ENCODE measurements around the gene DSCAM.

The DSCAM gene

GRCh38 chr21:40719615-40720014 lies 127.3 kb downstream of the DSCAM start:
- H3K4me1 ChIP-seq (ENCODE audit: control insufficient read depth, insufficient read depth, low read length) = no peaks in the 10 kb centered on the region
- no peak overlapping the region for H3K27ac ChIP-seq (ENCODE audit: low read length)
- H3K9me3 ChIP-seq (ENCODE audit: control insufficient read depth in 2 of 2, low read length in 2 of 2) = peaks cover 0 to 2% of the 10 kb centered on the region in 2 donors
- no peak overlapping the region for H3K9ac ChIP-seq (ENCODE audit: low read length in 2 of 2)
- H3K36me3 ChIP-seq (ENCODE audit: control insufficient read depth in 2 of 2, insufficient read depth in 2 of 2, low read length in 2 of 2) = no peaks in the 10 kb centered on the region
- H3K4me3 ChIP-seq (ENCODE audit: low read length in 2 of 2) = no peak overlapping the region
- no peaks in the 10 kb centered on the region for H3K27me3 ChIP-seq (ENCODE audit: control insufficient read depth in 1 of 2, insufficient read depth in 2 of 2, low read length in 2 of 2)

- Histone ChIP-seq H3K9me3 (ENCODE audit: control insufficient read depth in 2 of 2, low read length in 2 of 2) (peaks cover 0 to 2% of the 10 kb centered on the region in 2 donors), H3K4me3 (ENCODE audit: low read length in 2 of 2) (no peak overlapping the region), H3K9ac (ENCODE audit: low read length in 2 of 2) (no peak overlapping the region), H3K36me3 (ENCODE audit: control insufficient read depth in 2 of 2, insufficient read depth in 2 of 2, low read length in 2 of 2) (no peaks in the 10 kb centered on the region), H3K4me1 (ENCODE audit: control insufficient read depth, insufficient read depth, low read length) (no peaks in the 10 kb centered on the region), H3K27ac (ENCODE audit: low read length) (no peak overlapping the region), H3K27me3 (ENCODE audit: control insufficient read depth in 1 of 2, insufficient read depth in 2 of 2, low read length in 2 of 2) (no peaks in the 10 kb centered on the region)
Measured at GRCh38 chr21:40717028-40717427, 129.9 kb downstream of the DSCAM start.

GRCh38 chr21:40714536-40714935 lies 132.4 kb downstream of the DSCAM start:
- Histone ChIP-seq H3K27ac (ENCODE audit: low read length) (no peak overlapping the region), H3K36me3 (ENCODE audit: control insufficient read depth in 2 of 2, insufficient read depth in 2 of 2, low read length in 2 of 2) (no peaks in the 10 kb centered on the region), H3K9ac (ENCODE audit: low read length in 2 of 2) (no peak overlapping the region), H3K9me3 (ENCODE audit: control insufficient read depth in 2 of 2, low read length in 2 of 2) (peaks cover 0 to 2% of the 10 kb centered on the region in 2 donors), H3K4me3 (ENCODE audit: low read length in 2 of 2) (no peak overlapping the region), H3K4me1 (ENCODE audit: control insufficient read depth, insufficient read depth, low read length) (no peaks in the 10 kb centered on the region), H3K27me3 (ENCODE audit: control insufficient read depth in 1 of 2, insufficient read depth in 2 of 2, low read length in 2 of 2) (no peaks in the 10 kb centered on the region)

- Histone ChIP-seq H3K9ac (ENCODE audit: low read length in 2 of 2) (no peak overlapping the region), H3K36me3 (ENCODE audit: control insufficient read depth in 2 of 2, insufficient read depth in 2 of 2, low read length in 2 of 2) (no peaks in the 10 kb centered on the region), H3K27ac (ENCODE audit: low read length) (no peak overlapping the region), H3K9me3 (ENCODE audit: control insufficient read depth in 2 of 2, low read length in 2 of 2) (no peaks in the 10 kb centered on the region), H3K27me3 (ENCODE audit: control insufficient read depth in 1 of 2, insufficient read depth in 2 of 2, low read length in 2 of 2) (no peaks in the 10 kb centered on the region), H3K4me1 (ENCODE audit: control insufficient read depth, insufficient read depth, low read length) (no peaks in the 10 kb centered on the region), H3K4me3 (ENCODE audit: low read length in 2 of 2) (no peak overlapping the region)
Measured at GRCh38 chr21:40707656-40708244, 139.2 kb downstream of the DSCAM start.

- Histone ChIP-seq H3K27ac (ENCODE audit: low read length) (no peak overlapping the region), H3K36me3 (ENCODE audit: control insufficient read depth in 2 of 2, insufficient read depth in 2 of 2, low read length in 2 of 2) (no peaks in the 10 kb centered on the region), H3K9ac (ENCODE audit: low read length in 2 of 2) (no peak overlapping the region)
Measured at GRCh38 chr21:40706806-40707655, 139.9 kb downstream of the DSCAM start.

GRCh38 chr21:40706176-40706575 lies 140.8 kb downstream of the DSCAM start:
- no peak overlapping the region for H3K27ac ChIP-seq (ENCODE audit: low read length)
- H3K4me1 ChIP-seq (ENCODE audit: control insufficient read depth, insufficient read depth, low read length) = no peaks in the 10 kb centered on the region
- no peaks in the 10 kb centered on the region for H3K9me3 ChIP-seq (ENCODE audit: control insufficient read depth in 2 of 2, low read length in 2 of 2)
- H3K9ac ChIP-seq (ENCODE audit: low read length in 2 of 2) = no peak overlapping the region
- H3K27me3 ChIP-seq (ENCODE audit: control insufficient read depth in 1 of 2, insufficient read depth in 2 of 2, low read length in 2 of 2) = no peaks in the 10 kb centered on the region
- H3K4me3 ChIP-seq (ENCODE audit: low read length in 2 of 2) = no peak overlapping the region
- H3K36me3 ChIP-seq (ENCODE audit: control insufficient read depth in 2 of 2, insufficient read depth in 2 of 2, low read length in 2 of 2) = no peaks in the 10 kb centered on the region

More at GRCh38 chr21:40706806-40707655, 139.9 kb downstream of the DSCAM start:
- no peak overlapping the region for H3K4me3 ChIP-seq (ENCODE audit: low read length in 2 of 2)
- H3K9me3 ChIP-seq (ENCODE audit: control insufficient read depth in 2 of 2, low read length in 2 of 2) = no peaks in the 10 kb centered on the region
- H3K27me3 ChIP-seq (ENCODE audit: control insufficient read depth in 1 of 2, insufficient read depth in 2 of 2, low read length in 2 of 2) = no peaks in the 10 kb centered on the region
- H3K4me1 ChIP-seq (ENCODE audit: control insufficient read depth, insufficient read depth, low read length) = no peaks in the 10 kb centered on the region

- Histone ChIP-seq H3K9ac (ENCODE audit: low read length in 2 of 2) (no peak overlapping the region), H3K9me3 (ENCODE audit: control insufficient read depth in 2 of 2, low read length in 2 of 2) (peaks cover 0 to 4% of the 10 kb centered on the region in 2 donors), H3K4me1 (ENCODE audit: control insufficient read depth, insufficient read depth, low read length) (no peaks in the 10 kb centered on the region)
Measured at GRCh38 chr21:40704141-40704540, 142.8 kb downstream of the DSCAM start.

GRCh38 chr21:40699366-40699765 lies 147.6 kb downstream of the DSCAM start:
- no peak overlapping the region for H3K27ac ChIP-seq (ENCODE audit: low read length)
- H3K4me3 ChIP-seq (ENCODE audit: low read length in 2 of 2) = no peak overlapping the region
- no peaks in the 10 kb centered on the region for H3K4me1 ChIP-seq (ENCODE audit: control insufficient read depth, insufficient read depth, low read length)
- no peaks in the 10 kb centered on the region for H3K36me3 ChIP-seq (ENCODE audit: control insufficient read depth in 2 of 2, insufficient read depth in 2 of 2, low read length in 2 of 2)
- no peak overlapping the region for H3K9ac ChIP-seq (ENCODE audit: low read length in 2 of 2)
- peaks cover 2 to 4% of the 10 kb centered on the region in 2 donors for H3K9me3 ChIP-seq (ENCODE audit: control insufficient read depth in 2 of 2, low read length in 2 of 2)
- no peaks in the 10 kb centered on the region for H3K27me3 ChIP-seq (ENCODE audit: control insufficient read depth in 1 of 2, insufficient read depth in 2 of 2, low read length in 2 of 2)

More at GRCh38 chr21:40704141-40704540, 142.8 kb downstream of the DSCAM start:
- H3K27ac ChIP-seq (ENCODE audit: low read length) = no peak overlapping the region
- no peak overlapping the region for H3K4me3 ChIP-seq (ENCODE audit: low read length in 2 of 2)
- no peaks in the 10 kb centered on the region for H3K36me3 ChIP-seq (ENCODE audit: control insufficient read depth in 2 of 2, insufficient read depth in 2 of 2, low read length in 2 of 2)
- no peaks in the 10 kb centered on the region for H3K27me3 ChIP-seq (ENCODE audit: control insufficient read depth in 1 of 2, insufficient read depth in 2 of 2, low read length in 2 of 2)

- Histone ChIP-seq H3K36me3 (ENCODE audit: control insufficient read depth in 2 of 2, insufficient read depth in 2 of 2, low read length in 2 of 2) (no peaks in the 10 kb centered on the region), H3K9ac (ENCODE audit: low read length in 2 of 2) (no peak overlapping the region), H3K27me3 (ENCODE audit: control insufficient read depth in 1 of 2, insufficient read depth in 2 of 2, low read length in 2 of 2) (no peaks in the 10 kb centered on the region), H3K27ac (ENCODE audit: low read length) (no peak overlapping the region), H3K9me3 (ENCODE audit: control insufficient read depth in 2 of 2, low read length in 2 of 2) (peaks cover 2 to 4% of the 10 kb centered on the region in 2 donors), H3K4me3 (ENCODE audit: low read length in 2 of 2) (no peak overlapping the region), H3K4me1 (ENCODE audit: control insufficient read depth, insufficient read depth, low read length) (no peaks in the 10 kb centered on the region)
Measured at GRCh38 chr21:40696246-40696645, 150.7 kb downstream of the DSCAM start.

GRCh38 chr21:40689840-40690360 lies 157.1 kb downstream of the DSCAM start:
- Histone ChIP-seq H3K27me3 (ENCODE audit: control insufficient read depth in 1 of 2, insufficient read depth in 2 of 2, low read length in 2 of 2) (no peaks in the 10 kb centered on the region), H3K27ac (ENCODE audit: low read length) (no peak overlapping the region), H3K9ac (ENCODE audit: low read length in 2 of 2) (no peak overlapping the region), H3K36me3 (ENCODE audit: control insufficient read depth in 2 of 2, insufficient read depth in 2 of 2, low read length in 2 of 2) (no peaks in the 10 kb centered on the region), H3K4me3 (ENCODE audit: low read length in 2 of 2) (no peak overlapping the region), H3K4me1 (ENCODE audit: control insufficient read depth, insufficient read depth, low read length) (no peaks in the 10 kb centered on the region), H3K9me3 (ENCODE audit: control insufficient read depth in 2 of 2, low read length in 2 of 2) (no peaks in the 10 kb centered on the region)

GRCh38 chr21:40689217-40689616 lies 157.7 kb downstream of the DSCAM start:
- no peaks in the 10 kb centered on the region for H3K36me3 ChIP-seq (ENCODE audit: control insufficient read depth in 2 of 2, insufficient read depth in 2 of 2, low read length in 2 of 2)
- H3K27ac ChIP-seq (ENCODE audit: low read length) = no peak overlapping the region
- no peaks in the 10 kb centered on the region for H3K4me1 ChIP-seq (ENCODE audit: control insufficient read depth, insufficient read depth, low read length)
- H3K27me3 ChIP-seq (ENCODE audit: control insufficient read depth in 1 of 2, insufficient read depth in 2 of 2, low read length in 2 of 2) = no peaks in the 10 kb centered on the region
- H3K9ac ChIP-seq (ENCODE audit: low read length in 2 of 2) = no peak overlapping the region
- no peak overlapping the region for H3K4me3 ChIP-seq (ENCODE audit: low read length in 2 of 2)
- peaks cover 0 to 2% of the 10 kb centered on the region in 2 donors for H3K9me3 ChIP-seq (ENCODE audit: control insufficient read depth in 2 of 2, low read length in 2 of 2)
